ENCODE measurements around the gene WNK3. TPM values are rescaled to one million over a fixed set of nuclear protein-coding genes. Genes with fewer than 3 reads are reported as not detected.

The WNK3 gene
- total RNA-seq, 1 experiment from 2014 or later, result not detected

DNA sequence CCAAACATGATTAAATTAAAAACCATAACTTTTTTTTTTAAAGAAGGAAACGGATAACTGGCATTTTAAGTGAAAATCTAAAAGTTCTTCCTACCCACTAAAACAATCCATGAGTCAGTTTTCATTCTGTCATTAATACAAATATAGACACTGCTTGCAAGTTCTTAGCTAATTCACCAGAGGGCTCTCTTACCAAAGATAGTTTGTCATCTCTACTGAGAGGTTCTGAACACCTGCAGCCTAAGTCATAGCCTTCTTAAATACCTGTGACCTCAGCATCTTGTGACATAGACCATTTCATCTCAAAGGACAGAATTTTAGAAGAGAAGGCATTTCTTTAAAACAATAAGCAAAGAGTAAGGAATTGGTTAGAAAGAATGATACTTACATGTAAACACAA, 109.5 kb downstream of the WNK3 start:
- TF ChIP-seq, protein P1, sequence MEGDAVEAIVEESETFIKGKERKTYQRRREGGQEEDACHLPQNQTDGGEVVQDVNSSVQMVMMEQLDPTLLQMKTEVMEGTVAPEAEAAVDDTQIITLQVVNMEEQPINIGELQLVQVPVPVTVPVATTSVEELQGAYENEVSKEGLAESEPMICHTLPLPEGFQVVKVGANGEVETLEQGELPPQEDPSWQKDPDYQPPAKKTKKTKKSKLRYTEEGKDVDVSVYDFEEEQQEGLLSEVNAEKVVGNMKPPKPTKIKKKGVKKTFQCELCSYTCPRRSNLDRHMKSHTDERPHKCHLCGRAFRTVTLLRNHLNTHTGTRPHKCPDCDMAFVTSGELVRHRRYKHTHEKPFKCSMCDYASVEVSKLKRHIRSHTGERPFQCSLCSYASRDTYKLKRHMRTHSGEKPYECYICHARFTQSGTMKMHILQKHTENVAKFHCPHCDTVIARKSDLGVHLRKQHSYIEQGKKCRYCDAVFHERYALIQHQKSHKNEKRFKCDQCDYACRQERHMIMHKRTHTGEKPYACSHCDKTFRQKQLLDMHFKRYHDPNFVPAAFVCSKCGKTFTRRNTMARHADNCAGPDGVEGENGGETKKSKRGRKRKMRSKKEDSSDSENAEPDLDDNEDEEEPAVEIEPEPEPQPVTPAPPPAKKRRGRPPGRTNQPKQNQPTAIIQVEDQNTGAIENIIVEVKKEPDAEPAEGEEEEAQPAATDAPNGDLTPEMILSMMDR (IDR thresholded peaks at IDR 0.05; ENCODE audit: insufficient read depth in 1 of 2, low read depth in 1 of 2, low read length in 1 of 2, severe bottlenecking in 1 of 2, unreplicated experiment in 1 of 2), result peak in 1 of 2 experiments; percentile 33
- POLR2A ChIA-PET, result no interaction called here

DNA sequence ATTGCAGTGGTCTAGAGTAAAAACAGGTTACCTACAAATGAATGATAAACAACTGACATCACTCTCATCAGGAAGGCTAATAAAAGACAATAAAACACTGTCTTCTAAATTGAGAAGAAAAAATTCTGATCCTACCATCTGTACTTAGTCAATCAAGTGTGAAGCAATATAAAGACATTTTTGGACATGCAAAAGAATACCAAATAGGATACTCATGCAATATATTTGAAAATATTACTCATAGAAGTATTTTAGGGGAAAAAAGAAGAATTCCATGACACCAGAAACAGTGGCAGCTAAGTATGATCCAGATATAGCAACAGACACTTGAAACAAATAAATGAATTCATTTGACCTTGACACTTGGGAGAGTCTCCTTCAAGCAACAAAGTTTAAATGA, 111.0 kb downstream of the WNK3 start:
- no peaks in the 10 kb centered on the region for H3K4me1 ChIP-seq
- Mint-ChIP-seq H3K36me3 (ENCODE audit: insufficient read depth, unreplicated experiment) (no peaks in the 10 kb centered on the region), H3K4me1 (ENCODE audit: low read depth, unreplicated experiment) (no peaks in the 10 kb centered on the region), H3K4me3 (ENCODE audit: unreplicated experiment) (no peak overlapping the region), H3K27ac (ENCODE audit: unreplicated experiment) (no peak overlapping the region), H3K27me3 (ENCODE audit: insufficient read depth, unreplicated experiment) (peaks cover 2% of the 10 kb centered on the region), H3K9me3 (ENCODE audit: unreplicated experiment) (no peaks in the 10 kb centered on the region)
- no peaks in the 10 kb centered on the region for H3K36me3 ChIP-seq (ENCODE audit: control insufficient read depth, insufficient read depth, low read length)
- no TSS peak for BruUV-seq (replicated peaks)
- no peak for DNase-seq
- TF ChIP-seq, protein P1 (IDR thresholded peaks at IDR 0.05; ENCODE audit: insufficient read depth in 1 of 2, low read depth in 1 of 2, low read length in 1 of 2, severe bottlenecking in 1 of 2, unreplicated experiment in 1 of 2), result no peak
- ChIA-PET POLR2A (no interaction called here), CTCF (no interaction called here)
- no peaks in the 10 kb centered on the region for H3K9me3 ChIP-seq
- no peak overlapping the region for H3K4me3 ChIP-seq (ENCODE audit: low read depth, low read length)
- intact Hi-C loops (cut with micrococcal nuclease; ENCODE audit: unreplicated experiment), result no loop called here
- no peaks in the 10 kb centered on the region for H3K27me3 ChIP-seq (replicated peaks; ENCODE audit: control insufficient read depth, insufficient read depth, low read length)

More for the DNA sequence above, 109.5 kb downstream of the WNK3 start:
- H3K36me3 Mint-ChIP-seq (ENCODE audit: insufficient read depth, unreplicated experiment), result no peaks in the 10 kb centered on the region
- no peaks in the 10 kb centered on the region for H3K9me3 Mint-ChIP-seq (ENCODE audit: unreplicated experiment)
- H3K4me1 Mint-ChIP-seq (ENCODE audit: low read depth, unreplicated experiment), result no peaks in the 10 kb centered on the region
- H3K4me3 ChIP-seq (ENCODE audit: low read depth, low read length), result no peak overlapping the region
- H3K4me1 ChIP-seq, result no peaks in the 10 kb centered on the region
- peak in 1 of 2 experiments; percentile 6 for DNase-seq
- no peaks in the 10 kb centered on the region for H3K27me3 ChIP-seq (replicated peaks; ENCODE audit: control insufficient read depth, insufficient read depth, low read length)
- H3K36me3 ChIP-seq (ENCODE audit: control insufficient read depth, insufficient read depth, low read length), result no peaks in the 10 kb centered on the region
- intact Hi-C loops (cut with micrococcal nuclease; ENCODE audit: unreplicated experiment), result loop anchor here (1.0 kb wide), 1 partner anchor 192 kb away; the partner anchor contains the start of gene TSR2
- peaks cover 2% of the 10 kb centered on the region for H3K27me3 Mint-ChIP-seq (ENCODE audit: insufficient read depth, unreplicated experiment)
- no peak overlapping the region for H3K27ac Mint-ChIP-seq (ENCODE audit: unreplicated experiment)
- CTCF ChIA-PET, result no interaction called here
- H3K9me3 ChIP-seq, result no peaks in the 10 kb centered on the region
- BruUV-seq (replicated peaks), result no TSS peak
- H3K4me3 Mint-ChIP-seq (ENCODE audit: unreplicated experiment), result no peak overlapping the region

DNA sequence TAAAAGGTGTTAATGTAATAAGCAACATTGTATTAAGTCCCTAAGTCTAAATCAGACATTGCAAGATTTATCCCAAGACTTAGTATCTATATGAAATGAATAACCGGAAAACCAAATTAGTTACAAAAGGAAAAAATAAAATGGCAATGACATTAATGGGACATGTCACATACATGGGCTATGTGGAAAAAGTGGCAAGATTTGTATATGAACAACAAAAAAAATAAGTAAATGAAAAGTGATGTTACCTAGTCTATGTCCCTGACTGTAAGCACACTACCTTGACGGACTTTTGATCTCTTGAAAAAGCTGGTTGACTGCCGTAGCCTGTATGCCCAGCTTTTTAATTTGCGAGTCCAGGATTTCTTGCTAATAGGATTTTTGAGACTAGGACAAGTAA, 119.3 kb downstream of the WNK3 start:
- BruUV-seq (replicated peaks), result no TSS peak
- no peaks in the 10 kb centered on the region for H3K36me3 Mint-ChIP-seq (ENCODE audit: insufficient read depth, unreplicated experiment)
- Histone ChIP-seq H3K27me3 (replicated peaks; ENCODE audit: control insufficient read depth, insufficient read depth, low read length) (no peaks in the 10 kb centered on the region), H3K36me3 (ENCODE audit: control insufficient read depth, insufficient read depth, low read length) (no peaks in the 10 kb centered on the region), H3K9me3 (no peaks in the 10 kb centered on the region), H3K4me1 (no peaks in the 10 kb centered on the region), H3K4me3 (ENCODE audit: low read depth, low read length) (no peak overlapping the region)
- ChIA-PET POLR2A (interaction anchor here (0.5 kb wide), 1 partner anchor 401 kb away, joined by 3 read pairs; no protein-coding TSS in a partner anchor), CTCF (no interaction called here)
- no peak overlapping the region for H3K27ac Mint-ChIP-seq (ENCODE audit: unreplicated experiment)
- H3K4me1 Mint-ChIP-seq (ENCODE audit: low read depth, unreplicated experiment), result no peaks in the 10 kb centered on the region
- DNase-seq, result no peak
- H3K27me3 Mint-ChIP-seq (ENCODE audit: insufficient read depth, unreplicated experiment), result peaks cover 4% of the 10 kb centered on the region
- H3K4me3 Mint-ChIP-seq (ENCODE audit: unreplicated experiment), result no peak overlapping the region
- no peaks in the 10 kb centered on the region for H3K9me3 Mint-ChIP-seq (ENCODE audit: unreplicated experiment)
- TF ChIP-seq, protein P1 (IDR thresholded peaks at IDR 0.05; ENCODE audit: insufficient read depth in 1 of 2, low read depth in 1 of 2, low read length in 1 of 2, severe bottlenecking in 1 of 2, unreplicated experiment in 1 of 2), result no peak
- intact Hi-C loops (cut with micrococcal nuclease; ENCODE audit: unreplicated experiment), result no loop called here
